ENCODE measurements around the gene BORCS8.

Gene BORCS8

GRCh38 chr19:19214159-19214490 lies 22.2 kb upstream of the BORCS8 start:
- TF ChIP-seq CTCF (IDR thresholded peaks at IDR 0.05; ENCODE audit: low read depth, low read length) = no peak

GRCh38 chr19:19213426-19214158 lies 21.6 kb upstream of the BORCS8 start:
- H3K4me3 ChIP-seq (ENCODE audit: low read depth, low read length) = no peak overlapping the region
- TF ChIP-seq CTCF (IDR thresholded peaks at IDR 0.05; ENCODE audit: low read depth, low read length) = no peak

More at GRCh38 chr19:19214159-19214490, 22.2 kb upstream of the BORCS8 start:
- H3K4me3 ChIP-seq (ENCODE audit: low read depth, low read length) = no peak overlapping the region

GRCh38 chr19:19212916-19213315 lies 21.0 kb upstream of the BORCS8 start:
- H3K4me3 ChIP-seq (ENCODE audit: low read depth, low read length) = no peak overlapping the region
- no peak for TF ChIP-seq CTCF (IDR thresholded peaks at IDR 0.05; ENCODE audit: low read depth, low read length)

- TF ChIP-seq CTCF (IDR thresholded peaks at IDR 0.05; ENCODE audit: low read depth, low read length) = no peak
Measured at GRCh38 chr19:19211499-19212420, 19.8 kb upstream of the BORCS8 start, which contains the start of gene NCAN. NCAN (plus strand) TSS chr19:19211958; CDS start chr19:19216954, 4,996 bp downstream.

GRCh38 chr19:19209372-19209771 lies 17.4 kb upstream of the BORCS8 start:
- TF ChIP-seq CTCF (IDR thresholded peaks at IDR 0.05; ENCODE audit: low read depth, low read length) = no peak
- no peak overlapping the region for H3K4me3 ChIP-seq (ENCODE audit: low read depth, low read length)

More at GRCh38 chr19:19211499-19212420, 19.8 kb upstream of the BORCS8 start, which contains the start of gene NCAN:
- H3K4me3 ChIP-seq (ENCODE audit: low read depth, low read length) = no peak within 1 kb of the TSS

GRCh38 chr19:19207637-19208572 lies 16.0 kb upstream of the BORCS8 start:
- no peak overlapping the region for H3K4me3 ChIP-seq (ENCODE audit: low read depth, low read length)
- TF ChIP-seq CTCF (IDR thresholded peaks at IDR 0.05; ENCODE audit: low read depth, low read length) = no peak

All from WI38 (cell line).